ENCODE results near the gene BUD23. TPM values are rescaled to one million over a fixed set of nuclear protein-coding genes. Genes with fewer than 3 reads are reported as not detected.

Gene BUD23
- total and polyA plus RNA-seq, 2 experiments from 2014 or later = 62.1 to 117 TPM

DNA sequence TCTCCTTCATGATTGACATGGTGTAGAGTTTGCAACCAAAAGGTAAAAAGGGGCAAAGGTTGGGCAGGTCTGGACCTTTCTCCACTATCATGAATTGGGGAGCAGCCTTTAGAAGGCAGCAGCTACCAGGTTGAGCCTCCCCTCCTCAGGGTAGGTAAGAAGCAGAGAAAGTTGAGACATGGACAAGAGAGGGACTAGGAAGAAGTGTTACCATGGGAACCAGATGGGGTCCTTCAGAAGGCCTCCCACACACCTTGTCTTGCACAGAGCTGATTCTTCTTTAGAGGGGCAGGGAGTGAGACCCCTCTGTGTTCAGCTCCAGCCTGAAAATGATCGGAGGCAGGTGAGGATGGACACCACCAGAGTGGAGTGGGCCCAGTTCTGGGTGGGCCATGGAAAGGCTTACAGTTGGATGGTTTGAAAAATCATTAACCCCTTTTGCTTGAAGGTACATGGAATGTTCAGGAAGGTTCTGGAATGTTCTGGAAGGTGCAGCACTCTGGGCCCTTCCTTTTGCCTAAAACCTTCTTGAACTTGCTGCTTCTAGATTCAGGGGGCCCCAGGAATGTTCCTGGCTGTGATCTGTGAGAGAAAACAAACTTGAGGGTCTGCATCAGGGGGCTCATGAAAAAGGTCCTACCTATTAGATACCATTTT is 8.8 kb upstream of the BUD23 start:
- Histone ChIP-seq H3K27ac (ENCODE audit: low read depth) (no peak overlapping the region), H3K4me1 (ENCODE audit: insufficient read depth) (peaks cover 13% of the 10 kb centered on the region; the same call in 1 of the 2 replicates), H3K79me2 (replicated peaks; ENCODE audit: insufficient read depth) (peaks cover 3% of the 10 kb centered on the region), H4K20me1 (replicated peaks; ENCODE audit: insufficient read depth) (no peaks in the 10 kb centered on the region; the same call in 1 of the 2 replicates), H3K27me3 (ENCODE audit: insufficient read depth) (no peaks in the 10 kb centered on the region), H2AFZ (no peak overlapping the region), H3F3A (replicated peaks; ENCODE audit: low read depth) (0 out of 2 replicates have a peak, but pooled peaks cover 2% of the 10 kb centered on the region), H3K9me2 (ENCODE audit: insufficient read depth) (no peaks in the 10 kb centered on the region), H3K36me3 (ENCODE audit: insufficient read depth) (no peaks in the 10 kb centered on the region; the same call in 1 of the 2 replicates), H3K4me3 (no peak overlapping the region), H3K4me2 (no peak overlapping the region)
- H3K4me3 Mint-ChIP-seq = no peak overlapping the region
- H3K27me3 Mint-ChIP-seq (ENCODE audit: insufficient read depth, low read depth, poor library complexity) = peaks cover 14% of the 10 kb centered on the region
- no peak overlapping the region for H3K27ac Mint-ChIP-seq
- H3K4me1 Mint-ChIP-seq = peaks cover 11% of the 10 kb centered on the region; the same call in 2 of the 3 replicates
- no peaks in the 10 kb centered on the region for H3K9me3 Mint-ChIP-seq
- no peak for DNase-seq (ENCODE audit: low spot score)
- no peak for ATAC-seq
- TF ChIP-seq EZH2phosphoT487 (IDR thresholded peaks at IDR 0.05; ENCODE audit: unreplicated experiment) = no peak
- TF ChIP-seq ZNF331 (CRISPR knock-in tag; IDR thresholded peaks at IDR 0.05; ENCODE audit: low read depth) = no peak
- TF ChIP-seq JUNB (IDR thresholded peaks at IDR 0.05; ENCODE audit: unreplicated experiment) = no peak
- TF ChIP-seq EZH2 (IDR thresholded peaks at IDR 0.05; ENCODE audit: low read depth, unreplicated experiment) = no peak
- TF ChIP-seq, protein P1, sequence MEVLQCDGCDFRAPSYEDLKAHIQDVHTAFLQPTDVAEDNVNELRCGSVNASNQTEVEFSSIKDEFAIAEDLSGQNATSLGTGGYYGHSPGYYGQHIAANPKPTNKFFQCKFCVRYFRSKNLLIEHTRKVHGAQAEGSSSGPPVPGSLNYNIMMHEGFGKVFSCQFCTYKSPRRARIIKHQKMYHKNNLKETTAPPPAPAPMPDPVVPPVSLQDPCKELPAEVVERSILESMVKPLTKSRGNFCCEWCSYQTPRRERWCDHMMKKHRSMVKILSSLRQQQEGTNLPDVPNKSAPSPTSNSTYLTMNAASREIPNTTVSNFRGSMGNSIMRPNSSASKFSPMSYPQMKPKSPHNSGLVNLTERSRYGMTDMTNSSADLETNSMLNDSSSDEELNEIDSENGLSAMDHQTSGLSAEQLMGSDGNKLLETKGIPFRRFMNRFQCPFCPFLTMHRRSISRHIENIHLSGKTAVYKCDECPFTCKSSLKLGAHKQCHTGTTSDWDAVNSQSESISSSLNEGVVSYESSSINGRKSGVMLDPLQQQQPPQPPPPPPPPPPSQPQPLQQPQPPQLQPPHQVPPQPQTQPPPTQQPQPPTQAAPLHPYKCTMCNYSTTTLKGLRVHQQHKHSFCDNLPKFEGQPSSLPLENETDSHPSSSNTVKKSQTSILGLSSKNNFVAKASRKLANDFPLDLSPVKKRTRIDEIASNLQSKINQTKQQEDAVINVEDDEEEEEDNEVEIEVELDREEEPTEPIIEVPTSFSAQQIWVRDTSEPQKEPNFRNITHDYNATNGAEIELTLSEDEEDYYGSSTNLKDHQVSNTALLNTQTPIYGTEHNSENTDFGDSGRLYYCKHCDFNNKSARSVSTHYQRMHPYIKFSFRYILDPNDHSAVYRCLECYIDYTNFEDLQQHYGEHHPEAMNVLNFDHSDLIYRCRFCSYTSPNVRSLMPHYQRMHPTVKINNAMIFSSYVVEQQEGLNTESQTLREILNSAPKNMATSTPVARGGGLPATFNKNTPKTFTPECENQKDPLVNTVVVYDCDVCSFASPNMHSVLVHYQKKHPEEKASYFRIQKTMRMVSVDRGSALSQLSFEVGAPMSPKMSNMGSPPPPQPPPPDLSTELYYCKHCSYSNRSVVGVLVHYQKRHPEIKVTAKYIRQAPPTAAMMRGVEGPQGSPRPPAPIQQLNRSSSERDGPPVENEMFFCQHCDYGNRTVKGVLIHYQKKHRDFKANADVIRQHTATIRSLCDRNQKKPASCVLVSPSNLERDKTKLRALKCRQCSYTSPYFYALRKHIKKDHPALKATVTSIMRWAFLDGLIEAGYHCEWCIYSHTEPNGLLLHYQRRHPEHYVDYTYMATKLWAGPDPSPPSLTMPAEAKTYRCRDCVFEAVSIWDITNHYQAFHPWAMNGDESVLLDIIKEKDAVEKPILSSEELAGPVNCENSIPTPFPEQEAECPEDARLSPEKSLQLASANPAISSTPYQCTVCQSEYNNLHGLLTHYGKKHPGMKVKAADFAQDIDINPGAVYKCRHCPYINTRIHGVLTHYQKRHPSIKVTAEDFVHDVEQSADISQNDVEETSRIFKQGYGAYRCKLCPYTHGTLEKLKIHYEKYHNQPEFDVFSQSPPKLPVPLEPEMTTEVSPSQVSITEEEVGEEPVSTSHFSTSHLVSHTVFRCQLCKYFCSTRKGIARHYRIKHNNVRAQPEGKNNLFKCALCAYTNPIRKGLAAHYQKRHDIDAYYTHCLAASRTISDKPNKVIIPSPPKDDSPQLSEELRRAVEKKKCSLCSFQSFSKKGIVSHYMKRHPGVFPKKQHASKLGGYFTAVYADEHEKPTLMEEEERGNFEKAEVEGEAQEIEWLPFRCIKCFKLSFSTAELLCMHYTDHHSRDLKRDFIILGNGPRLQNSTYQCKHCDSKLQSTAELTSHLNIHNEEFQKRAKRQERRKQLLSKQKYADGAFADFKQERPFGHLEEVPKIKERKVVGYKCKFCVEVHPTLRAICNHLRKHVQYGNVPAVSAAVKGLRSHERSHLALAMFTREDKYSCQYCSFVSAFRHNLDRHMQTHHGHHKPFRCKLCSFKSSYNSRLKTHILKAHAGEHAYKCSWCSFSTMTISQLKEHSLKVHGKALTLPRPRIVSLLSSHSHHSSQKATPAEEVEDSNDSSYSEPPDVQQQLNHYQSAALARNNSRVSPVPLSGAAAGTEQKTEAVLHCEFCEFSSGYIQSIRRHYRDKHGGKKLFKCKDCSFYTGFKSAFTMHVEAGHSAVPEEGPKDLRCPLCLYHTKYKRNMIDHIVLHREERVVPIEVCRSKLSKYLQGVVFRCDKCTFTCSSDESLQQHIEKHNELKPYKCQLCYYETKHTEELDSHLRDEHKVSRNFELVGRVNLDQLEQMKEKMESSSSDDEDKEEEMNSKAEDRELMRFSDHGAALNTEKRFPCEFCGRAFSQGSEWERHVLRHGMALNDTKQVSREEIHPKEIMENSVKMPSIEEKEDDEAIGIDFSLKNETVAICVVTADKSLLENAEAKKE (CRISPR knock-in tag; IDR thresholded peaks at IDR 0.05) = no peak
- TF ChIP-seq, protein P2, sequence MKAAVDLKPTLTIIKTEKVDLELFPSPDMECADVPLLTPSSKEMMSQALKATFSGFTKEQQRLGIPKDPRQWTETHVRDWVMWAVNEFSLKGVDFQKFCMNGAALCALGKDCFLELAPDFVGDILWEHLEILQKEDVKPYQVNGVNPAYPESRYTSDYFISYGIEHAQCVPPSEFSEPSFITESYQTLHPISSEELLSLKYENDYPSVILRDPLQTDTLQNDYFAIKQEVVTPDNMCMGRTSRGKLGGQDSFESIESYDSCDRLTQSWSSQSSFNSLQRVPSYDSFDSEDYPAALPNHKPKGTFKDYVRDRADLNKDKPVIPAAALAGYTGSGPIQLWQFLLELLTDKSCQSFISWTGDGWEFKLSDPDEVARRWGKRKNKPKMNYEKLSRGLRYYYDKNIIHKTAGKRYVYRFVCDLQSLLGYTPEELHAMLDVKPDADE (IDR thresholded peaks at IDR 0.05) = no peak
- TF ChIP-seq ZNF114 (CRISPR knock-in tag; IDR thresholded peaks at IDR 0.05) = no peak
- TF ChIP-seq, protein P3, sequence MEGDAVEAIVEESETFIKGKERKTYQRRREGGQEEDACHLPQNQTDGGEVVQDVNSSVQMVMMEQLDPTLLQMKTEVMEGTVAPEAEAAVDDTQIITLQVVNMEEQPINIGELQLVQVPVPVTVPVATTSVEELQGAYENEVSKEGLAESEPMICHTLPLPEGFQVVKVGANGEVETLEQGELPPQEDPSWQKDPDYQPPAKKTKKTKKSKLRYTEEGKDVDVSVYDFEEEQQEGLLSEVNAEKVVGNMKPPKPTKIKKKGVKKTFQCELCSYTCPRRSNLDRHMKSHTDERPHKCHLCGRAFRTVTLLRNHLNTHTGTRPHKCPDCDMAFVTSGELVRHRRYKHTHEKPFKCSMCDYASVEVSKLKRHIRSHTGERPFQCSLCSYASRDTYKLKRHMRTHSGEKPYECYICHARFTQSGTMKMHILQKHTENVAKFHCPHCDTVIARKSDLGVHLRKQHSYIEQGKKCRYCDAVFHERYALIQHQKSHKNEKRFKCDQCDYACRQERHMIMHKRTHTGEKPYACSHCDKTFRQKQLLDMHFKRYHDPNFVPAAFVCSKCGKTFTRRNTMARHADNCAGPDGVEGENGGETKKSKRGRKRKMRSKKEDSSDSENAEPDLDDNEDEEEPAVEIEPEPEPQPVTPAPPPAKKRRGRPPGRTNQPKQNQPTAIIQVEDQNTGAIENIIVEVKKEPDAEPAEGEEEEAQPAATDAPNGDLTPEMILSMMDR (conservative IDR thresholded peaks at IDR 0.05; ENCODE audit: low read depth in 2 of 2) = no peak
- TF ChIP-seq STAT1 (IDR thresholded peaks at IDR 0.05; ENCODE audit: unreplicated experiment) = no peak
- TF ChIP-seq CREB1 (CRISPR knock-in tag; IDR thresholded peaks at IDR 0.05; ENCODE audit: low read depth) = no peak
- no peak for TF ChIP-seq POLR2AphosphoS5 (IDR thresholded peaks at IDR 0.05; ENCODE audit: low read depth)
- TF ChIP-seq, protein P4, sequence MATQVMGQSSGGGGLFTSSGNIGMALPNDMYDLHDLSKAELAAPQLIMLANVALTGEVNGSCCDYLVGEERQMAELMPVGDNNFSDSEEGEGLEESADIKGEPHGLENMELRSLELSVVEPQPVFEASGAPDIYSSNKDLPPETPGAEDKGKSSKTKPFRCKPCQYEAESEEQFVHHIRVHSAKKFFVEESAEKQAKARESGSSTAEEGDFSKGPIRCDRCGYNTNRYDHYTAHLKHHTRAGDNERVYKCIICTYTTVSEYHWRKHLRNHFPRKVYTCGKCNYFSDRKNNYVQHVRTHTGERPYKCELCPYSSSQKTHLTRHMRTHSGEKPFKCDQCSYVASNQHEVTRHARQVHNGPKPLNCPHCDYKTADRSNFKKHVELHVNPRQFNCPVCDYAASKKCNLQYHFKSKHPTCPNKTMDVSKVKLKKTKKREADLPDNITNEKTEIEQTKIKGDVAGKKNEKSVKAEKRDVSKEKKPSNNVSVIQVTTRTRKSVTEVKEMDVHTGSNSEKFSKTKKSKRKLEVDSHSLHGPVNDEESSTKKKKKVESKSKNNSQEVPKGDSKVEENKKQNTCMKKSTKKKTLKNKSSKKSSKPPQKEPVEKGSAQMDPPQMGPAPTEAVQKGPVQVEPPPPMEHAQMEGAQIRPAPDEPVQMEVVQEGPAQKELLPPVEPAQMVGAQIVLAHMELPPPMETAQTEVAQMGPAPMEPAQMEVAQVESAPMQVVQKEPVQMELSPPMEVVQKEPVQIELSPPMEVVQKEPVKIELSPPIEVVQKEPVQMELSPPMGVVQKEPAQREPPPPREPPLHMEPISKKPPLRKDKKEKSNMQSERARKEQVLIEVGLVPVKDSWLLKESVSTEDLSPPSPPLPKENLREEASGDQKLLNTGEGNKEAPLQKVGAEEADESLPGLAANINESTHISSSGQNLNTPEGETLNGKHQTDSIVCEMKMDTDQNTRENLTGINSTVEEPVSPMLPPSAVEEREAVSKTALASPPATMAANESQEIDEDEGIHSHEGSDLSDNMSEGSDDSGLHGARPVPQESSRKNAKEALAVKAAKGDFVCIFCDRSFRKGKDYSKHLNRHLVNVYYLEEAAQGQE (IDR thresholded peaks at IDR 0.05; ENCODE audit: unreplicated experiment) = no peak
- TF ChIP-seq NANOG (IDR thresholded peaks at IDR 0.05; ENCODE audit: borderline replicate concordance) = no peak
- peaks cover 21% of the 10 kb centered on the region for H3K36me3 Mint-ChIP-seq (ENCODE audit: low read depth)

All from GM23338 (cell line).